ENCODE data around the gene BACH2.

DNA sequence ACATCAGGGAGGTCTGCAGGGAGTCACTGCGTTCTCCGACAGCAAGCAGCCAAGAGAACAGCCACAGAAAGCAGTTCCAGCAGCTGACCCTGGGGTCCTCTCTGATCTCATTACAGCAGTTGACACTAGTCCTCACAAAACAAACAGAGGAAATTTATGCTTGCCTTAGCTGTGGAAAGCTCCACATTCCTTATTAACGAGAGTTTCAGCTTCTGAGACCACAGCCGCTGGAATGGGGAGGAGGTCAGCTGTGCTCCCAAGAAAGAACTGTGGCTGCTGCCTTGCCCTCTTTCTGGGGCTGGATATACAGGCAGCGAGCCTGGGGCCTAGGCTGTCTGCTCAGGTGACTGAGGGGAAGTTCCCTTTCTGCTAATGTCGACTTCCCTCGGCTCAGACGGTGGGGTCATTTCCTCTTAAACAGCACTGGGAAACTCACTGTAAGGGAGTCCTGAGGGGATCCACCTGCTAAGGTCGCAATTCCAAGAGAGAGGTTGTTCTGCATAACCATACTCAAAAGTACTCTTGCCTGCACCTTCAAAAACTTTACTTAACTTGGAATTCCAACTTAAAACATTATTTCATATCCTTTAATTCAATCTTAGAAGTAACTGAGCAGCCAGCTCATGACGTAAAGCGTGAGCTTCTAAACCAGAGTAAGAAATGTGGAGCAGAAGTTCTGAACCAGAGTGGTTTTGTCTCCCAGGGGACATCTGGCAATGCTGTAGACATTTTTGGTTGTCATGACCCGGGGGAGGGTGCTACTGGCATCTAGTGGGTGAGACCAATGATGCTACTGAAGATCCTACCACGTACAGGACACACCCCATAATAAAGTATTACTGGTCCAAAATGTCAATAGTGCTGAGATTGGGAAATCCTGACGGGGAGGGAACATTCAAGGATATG lies 80.3 kb downstream of the BACH2 start:
- TF ChIP-seq POLR2AphosphoS5 (IDR thresholded peaks at IDR 0.05; ENCODE audit: low read depth, low read length): no peak
- no peak for TF ChIP-seq POLR2A (IDR thresholded peaks at IDR 0.05; ENCODE audit: low read depth, low read length)
- TF ChIP-seq TAF1 (IDR thresholded peaks at IDR 0.05; ENCODE audit: borderline replicate concordance, low read depth, low read length): no peak

All from GM12892 (cell line).